ENCODE data around the gene GATAD2B.

Gene GATAD2B

DNA sequence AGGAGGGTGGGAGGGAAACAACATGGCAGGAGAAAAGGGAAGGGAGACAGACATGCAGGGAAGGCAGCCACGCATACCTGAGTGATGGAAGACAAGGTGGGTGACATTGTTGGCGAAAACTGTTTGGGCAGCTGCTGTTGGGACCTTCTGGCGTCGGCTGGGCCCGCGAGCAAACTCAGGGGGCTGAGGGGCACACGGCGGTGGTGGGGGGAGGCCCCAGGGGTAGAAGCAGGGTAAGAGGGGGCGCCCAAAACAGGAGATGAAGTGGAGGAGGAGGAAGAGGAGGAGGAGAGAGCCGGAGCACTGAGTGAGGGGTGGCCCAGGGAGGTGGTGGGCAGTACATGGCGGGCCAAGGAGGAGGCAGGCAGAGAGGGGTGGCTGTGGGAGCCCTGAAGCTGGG, 28.4 kb upstream of the GATAD2B start:
- DNase-seq, result no peak

DNA sequence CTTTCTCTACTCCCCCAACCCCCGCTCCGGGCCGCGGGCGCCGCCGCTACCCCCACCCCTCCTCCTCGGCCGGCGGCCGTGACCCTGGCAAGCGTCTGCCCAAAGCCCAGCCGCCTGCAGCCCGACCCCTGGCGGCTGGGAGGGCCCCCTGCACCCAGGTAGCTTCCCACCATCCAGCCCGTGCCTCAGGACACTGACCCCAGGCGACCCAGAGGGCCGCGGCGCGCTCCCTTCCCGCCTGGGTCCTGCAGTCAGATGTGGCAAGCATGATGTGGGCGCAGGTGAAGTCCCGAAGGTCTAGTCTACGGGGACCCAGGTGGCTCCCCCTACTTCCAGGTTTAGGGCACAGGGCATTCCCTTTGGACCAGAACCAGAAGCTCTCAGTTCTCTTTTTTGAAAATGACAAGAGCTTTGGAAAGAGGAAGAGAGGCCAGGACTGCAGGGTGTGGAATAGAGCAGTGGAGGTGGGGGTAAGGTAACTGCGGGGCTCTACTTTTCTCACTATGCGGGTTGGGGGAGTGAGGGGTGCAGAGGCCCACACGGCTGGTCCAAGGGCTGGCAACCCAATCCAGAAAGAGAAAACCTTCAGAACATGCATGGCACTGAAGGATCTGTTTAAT, 24.0 kb upstream of the GATAD2B start, which contains the start of gene DENND4B:
Gene DENND4B, minus strand, starts transcription at position 97 of the 620 bp plus-strand sequence. CDS start 2,344 bp downstream, outside the sequence.
- peak; percentile 70 for DNase-seq

DNA sequence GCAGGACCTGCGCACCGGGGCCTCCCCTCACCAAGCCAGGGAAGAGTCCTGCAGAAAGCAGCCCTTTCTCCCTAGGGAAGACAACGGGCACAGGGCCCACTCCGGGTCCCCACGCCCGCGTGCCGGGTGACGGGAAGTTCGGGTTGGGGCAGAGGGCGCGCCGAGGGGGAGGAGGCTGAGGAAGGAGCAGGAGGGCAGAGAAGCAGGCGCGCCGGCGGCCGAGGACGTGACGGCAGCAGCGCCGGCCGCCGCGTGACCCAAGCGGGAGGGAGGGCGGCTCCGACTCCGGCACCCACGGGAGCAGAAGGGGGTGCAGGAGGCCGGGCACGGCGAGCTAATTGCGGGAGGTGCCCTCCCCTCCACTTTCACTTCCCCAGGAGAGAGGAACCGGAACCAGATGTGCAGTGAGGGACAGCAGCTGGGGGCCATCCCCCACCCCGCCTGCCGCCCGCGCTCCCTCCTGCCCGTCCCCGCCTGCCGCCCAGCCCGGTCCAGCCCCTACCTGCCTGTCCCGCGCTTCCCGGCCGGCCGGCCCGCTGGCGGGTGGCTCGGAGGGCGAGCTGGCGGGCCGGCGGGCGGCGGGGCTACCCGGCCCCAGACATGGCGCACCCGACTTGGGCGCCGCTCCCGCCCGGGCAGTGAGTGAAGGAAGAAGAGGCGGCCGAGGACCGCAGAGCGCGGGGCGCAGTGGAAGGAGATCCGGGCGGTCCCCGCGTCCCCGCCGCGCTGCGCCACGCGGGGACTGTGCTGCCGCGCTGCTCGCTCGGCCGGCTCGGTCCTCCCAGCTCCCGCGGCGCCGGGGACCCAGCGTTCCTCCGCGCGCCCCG, 23.2 kb upstream of the GATAD2B start:
- peak; percentile 67 for DNase-seq

- DNase-seq, result peak; percentile 72
These were observed 22.5 kb upstream of the GATAD2B start for GRCh38 chr1:153945131-153945794.

DNA sequence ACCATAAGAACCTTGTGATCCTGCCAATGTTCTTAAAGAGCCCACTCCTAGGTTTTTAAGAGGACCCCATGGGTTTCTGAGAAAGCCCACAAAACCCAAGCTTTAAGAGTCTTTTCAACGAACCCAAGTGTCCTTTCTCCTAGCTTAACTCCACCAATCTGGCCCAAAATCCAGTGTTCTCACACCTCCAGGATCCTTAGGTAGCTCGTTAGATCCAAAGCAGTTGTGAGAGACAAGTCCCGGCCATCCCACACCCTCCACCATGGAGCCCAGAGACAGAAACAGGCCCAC, 22.0 kb upstream of the GATAD2B start:
- DNase-seq, result no peak

GRCh38 chr1:153944005-153944826, 21.4 kb upstream of the GATAD2B start:
- no peak for DNase-seq

DNA sequence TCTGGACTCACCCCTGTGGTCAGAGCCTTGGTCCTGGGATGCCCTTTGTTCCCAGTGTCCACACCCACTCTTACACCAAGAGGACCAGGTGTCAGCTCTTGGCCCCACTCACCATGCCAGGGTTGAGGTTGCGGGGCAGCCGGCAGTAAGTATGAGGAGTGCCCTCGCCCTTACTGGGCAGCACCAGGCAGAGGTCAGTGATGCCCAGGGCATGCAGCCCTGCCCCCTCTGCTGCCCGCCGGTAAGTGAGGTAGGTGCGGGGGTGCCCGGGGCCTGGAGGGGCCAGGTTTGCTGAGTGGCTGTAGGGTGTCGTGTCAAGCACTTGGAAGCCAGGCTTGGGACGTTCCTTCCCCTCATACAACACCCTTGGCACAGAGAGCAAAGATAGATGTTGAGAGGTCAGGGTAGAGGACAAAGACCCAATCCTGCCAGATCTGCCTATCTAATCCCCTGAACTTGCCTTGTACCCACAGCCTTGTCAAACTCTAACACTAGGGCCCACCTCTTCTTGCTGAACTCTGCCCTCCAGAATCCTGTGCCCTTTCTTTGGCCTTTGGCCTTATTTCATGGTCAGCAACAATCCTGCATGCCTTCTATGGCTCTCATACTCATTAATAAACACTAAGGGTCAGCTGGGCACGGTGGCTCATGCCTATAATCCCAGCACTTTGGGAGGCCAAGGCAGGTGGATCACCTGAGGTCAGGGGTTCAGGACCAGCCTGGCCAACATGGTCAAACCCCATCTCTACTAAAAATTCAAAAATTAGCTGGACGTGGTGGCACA, 20.2 kb upstream of the GATAD2B start:
- no peak for DNase-seq

GRCh38 chr1:153941826-153942725, 19.3 kb upstream of the GATAD2B start:
- DNase-seq, result no peak

DNA sequence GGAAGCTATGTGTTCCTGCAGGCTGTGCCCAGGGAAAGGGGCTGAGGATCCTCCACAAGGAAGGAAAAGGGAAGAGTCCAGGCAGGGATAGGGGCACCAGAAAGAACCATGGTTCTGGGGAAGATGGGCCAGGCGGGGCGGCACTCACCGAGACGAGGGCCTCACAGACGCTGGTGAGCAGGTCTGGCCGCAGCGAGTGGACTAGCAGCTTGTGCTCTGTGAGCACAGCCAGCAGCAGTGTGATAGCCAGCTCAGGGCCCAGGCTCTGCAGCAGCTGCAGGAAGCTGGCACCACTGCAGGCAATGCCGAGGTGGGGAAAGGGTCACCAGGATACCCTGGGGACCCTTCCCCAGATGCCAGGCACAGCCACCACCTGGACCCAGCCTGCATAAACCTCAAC, 18.0 kb upstream of the GATAD2B start:
- DNase-seq, result no peak

DNA sequence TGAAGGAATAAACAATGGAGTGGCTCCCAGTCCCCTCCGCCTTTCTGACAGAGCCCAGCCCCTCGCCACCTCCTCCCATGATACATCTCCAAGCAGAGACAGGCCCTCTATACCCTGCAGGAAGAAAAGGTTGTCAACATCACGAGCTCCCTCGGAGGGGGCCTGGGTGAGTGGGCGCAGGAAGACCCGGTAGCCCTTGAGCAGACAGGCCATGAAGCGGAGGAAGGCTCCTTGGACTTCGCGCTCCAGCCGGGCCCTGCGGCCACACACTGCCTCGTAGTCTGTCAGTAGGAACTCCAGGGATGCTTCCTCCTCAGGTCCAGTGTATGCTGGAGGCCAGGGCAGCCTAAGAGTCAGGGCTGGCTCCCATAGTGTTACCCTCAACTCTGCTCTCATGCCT, 16.7 kb upstream of the GATAD2B start:
- no peak for DNase-seq

GRCh38 chr1:153938996-153939395, 16.2 kb upstream of the GATAD2B start:
- DNase-seq, result no peak

- DNase-seq, result no peak
These were observed 14.6 kb upstream of the GATAD2B start for GRCh38 chr1:153937331-153937730.

- DNase-seq, result no peak
These were observed 13.4 kb upstream of the GATAD2B start for GRCh38 chr1:153936011-153936802.

GRCh38 chr1:153934746-153935145, 12.0 kb upstream of the GATAD2B start:
- DNase-seq, result no peak

- DNase-seq, result no peak
These were observed 11.2 kb upstream of the GATAD2B start for GRCh38 chr1:153933955-153934354.

DNA sequence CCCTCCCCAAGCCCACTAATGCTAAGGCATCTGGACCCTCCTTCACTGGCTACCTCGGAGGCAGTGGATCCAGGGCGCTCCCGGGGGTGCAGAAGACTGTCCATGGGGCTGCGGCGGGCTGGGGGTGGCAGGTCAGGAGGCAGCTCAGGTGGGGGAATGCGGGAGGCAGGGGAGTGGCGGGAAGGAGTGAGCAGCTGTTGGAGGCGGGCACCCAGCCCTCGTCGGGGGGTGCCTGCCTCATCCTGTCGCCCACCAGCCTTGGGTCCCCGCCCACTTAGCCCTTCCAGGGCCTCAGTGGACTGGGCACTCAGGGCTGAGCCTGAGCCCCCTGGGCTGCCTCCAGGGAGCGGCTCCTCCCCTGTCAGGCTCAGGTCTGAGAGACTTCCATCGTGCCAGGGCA, 10.7 kb upstream of the GATAD2B start:
- DNase-seq, result no peak

GRCh38 chr1:153932156-153933131, 9.7 kb upstream of the GATAD2B start:
- no peak for DNase-seq

- DNase-seq, result no peak
These were observed 7.5 kb upstream of the GATAD2B start for GRCh38 chr1:153929981-153930948.

Measured in stimulated activated naive CD4-positive, alpha-beta T cell treated with Interleukin-2 at 50 U/mL for 16 hours (primary cell).